Peyer's patch (tissue), 4 donors: Measurements from ENCODE around the gene ARMC8. TPM values are rescaled to one million over a fixed set of nuclear protein-coding genes. Genes with fewer than 3 reads are reported as not detected.

Experiments
- DNase-seq, 3 donors: peaks; one replicate each; pipeline ENCODE4 v3.0.0-alpha.2; 2017 to 2019
- H3K27ac ChIP-seq, 4 donors: fragments of 200-600 bp; sonication (generic); one replicate each; pipeline ENCODE4 v1.5.1; 2016 to 2019
- H3K27me3 ChIP-seq, 2 donors: fragments of 200-600 bp; sonication (generic); one replicate each; pipeline ENCODE4 v1.5.1; 2019
- H3K36me3 ChIP-seq, 3 donors: fragments of 200-600 bp; sonication (generic); one replicate each; pipeline ENCODE4 v1.5.1; 2016 to 2019
- H3K4me1 ChIP-seq, 4 donors: fragments of 200-600 bp; sonication (generic); one replicate each; pipeline ENCODE4 v1.5.1; 2016 to 2019
- H3K4me3 ChIP-seq, 4 donors: fragments of 200-600 bp; sonication (generic); 1 replicate in 3 of 4; 2 replicates in 1 of 4; pipeline ENCODE4 v1.5.1; 2016 to 2019; ENCODE audit warnings: mild to moderate bottlenecking in 1 of 4
- H3K9me3 ChIP-seq, 4 donors: fragments of 200-600 bp; sonication (generic); one replicate each; pipeline ENCODE4 v1.5.1; 2016 to 2019; ENCODE audit warnings: mild to moderate bottlenecking in 1 of 4
- POLR2A ChIP-seq, 2 donors: fragments of 450-650 bp; IDR thresholded peaks; one replicate each; pipeline ENCODE4 v1.5.1; 2017; ENCODE audit warnings: antibody characterized with exemption in 2 of 2, mild to moderate bottlenecking in 2 of 2, moderate library complexity in 2 of 2
- total RNA-seq, 4 donors: library from RNA; depleted of rRNA; stranded (reverse); fragments of >200 nt; gene quantifications; one replicate each; pipeline ENCODE4 v1.1.0, GENCODE V29; 2016
- TF ChIP-seq, protein P1 (sequence below), 6 experiments: fragments of 450-650 bp in 4 of 6; fragments of 200-600 bp in 2 of 6; sonication (generic) in 1 of 6; IDR thresholded peaks; one replicate each; pipeline ENCODE4 v1.5.1; 2017 to 2019; ENCODE audit warnings: antibody characterized with exemption in 6 of 6, mild to moderate bottlenecking in 3 of 6, moderate library complexity in 1 of 6

ARMC8 gene
- total RNA-seq, 4 donors from 2014 or later = 35.7 to 77.2 (median 56.3) TPM

DNA sequence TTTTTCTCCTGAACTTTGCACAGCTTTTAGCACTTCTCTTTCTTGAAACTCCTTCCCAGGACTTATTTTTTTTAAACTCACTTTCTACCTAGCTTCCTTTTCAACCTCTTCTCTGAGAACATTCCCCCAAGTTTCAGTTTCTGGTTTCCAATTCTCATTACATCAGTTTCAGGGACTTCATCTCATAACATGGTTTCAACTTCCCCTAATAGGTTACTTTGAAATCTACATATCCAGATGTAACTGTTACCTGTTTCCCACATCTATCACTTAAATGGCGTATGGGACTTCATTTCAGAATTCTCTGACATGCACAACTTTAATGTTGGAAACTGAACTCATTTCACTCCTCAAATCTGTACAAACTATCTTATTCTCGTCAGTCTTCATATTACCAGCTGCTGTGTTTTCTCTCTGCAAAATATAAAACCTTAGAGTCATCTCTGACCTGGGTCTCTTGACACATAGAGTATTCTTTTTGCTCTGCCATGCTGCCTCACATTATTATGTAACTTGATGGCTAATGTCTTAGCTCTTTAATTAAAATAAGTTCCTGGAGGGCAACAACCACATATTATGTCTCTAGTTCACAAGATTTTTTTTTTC lies 84.2 kb downstream of the ARMC8 start:
- Histone ChIP-seq H3K4me1 (no peaks in the 10 kb centered on the region), H3K9me3 (no peaks in the 10 kb centered on the region), H3K36me3 (peaks cover 0 to 64% (median 0%) of the 10 kb centered on the region in 3 donors), H3K4me3 (no peak overlapping the region), H3K27me3 (no peaks in the 10 kb centered on the region), H3K27ac (no peak overlapping the region)
- DNase-seq = no peak
- TF ChIP-seq POLR2A (IDR thresholded peaks at IDR 0.05) = no peak
- TF ChIP-seq, protein P1, sequence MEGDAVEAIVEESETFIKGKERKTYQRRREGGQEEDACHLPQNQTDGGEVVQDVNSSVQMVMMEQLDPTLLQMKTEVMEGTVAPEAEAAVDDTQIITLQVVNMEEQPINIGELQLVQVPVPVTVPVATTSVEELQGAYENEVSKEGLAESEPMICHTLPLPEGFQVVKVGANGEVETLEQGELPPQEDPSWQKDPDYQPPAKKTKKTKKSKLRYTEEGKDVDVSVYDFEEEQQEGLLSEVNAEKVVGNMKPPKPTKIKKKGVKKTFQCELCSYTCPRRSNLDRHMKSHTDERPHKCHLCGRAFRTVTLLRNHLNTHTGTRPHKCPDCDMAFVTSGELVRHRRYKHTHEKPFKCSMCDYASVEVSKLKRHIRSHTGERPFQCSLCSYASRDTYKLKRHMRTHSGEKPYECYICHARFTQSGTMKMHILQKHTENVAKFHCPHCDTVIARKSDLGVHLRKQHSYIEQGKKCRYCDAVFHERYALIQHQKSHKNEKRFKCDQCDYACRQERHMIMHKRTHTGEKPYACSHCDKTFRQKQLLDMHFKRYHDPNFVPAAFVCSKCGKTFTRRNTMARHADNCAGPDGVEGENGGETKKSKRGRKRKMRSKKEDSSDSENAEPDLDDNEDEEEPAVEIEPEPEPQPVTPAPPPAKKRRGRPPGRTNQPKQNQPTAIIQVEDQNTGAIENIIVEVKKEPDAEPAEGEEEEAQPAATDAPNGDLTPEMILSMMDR (IDR thresholded peaks at IDR 0.05) = no peak

DNA sequence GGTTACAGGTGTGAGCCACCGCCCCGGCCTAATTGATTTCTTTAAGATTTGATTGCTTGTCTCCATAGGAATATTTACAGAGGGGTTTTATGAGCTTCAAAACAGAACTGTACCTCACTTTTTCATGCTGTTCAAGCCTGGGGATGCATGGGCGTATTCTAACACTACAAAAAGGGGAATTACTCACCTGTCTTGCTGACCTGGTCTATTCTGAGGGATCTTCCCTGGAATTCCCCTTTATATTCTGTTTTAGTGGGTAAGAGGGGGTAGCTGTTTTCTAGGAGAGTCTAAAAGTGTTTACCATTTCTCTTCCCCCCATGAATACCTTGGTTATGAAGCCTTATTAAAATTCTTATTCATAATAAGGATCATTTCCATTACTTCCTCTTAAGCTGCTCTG lies 94.5 kb downstream of the ARMC8 start:
- TF ChIP-seq, protein P1 (IDR thresholded peaks at IDR 0.05) = no peak
- no peak for TF ChIP-seq POLR2A (IDR thresholded peaks at IDR 0.05)
- no peak for DNase-seq
- no peak overlapping the region for H3K27ac ChIP-seq
- H3K36me3 ChIP-seq = peaks cover 0 to 42% (median 0%) of the 10 kb centered on the region in 3 donors
- H3K4me3 ChIP-seq = no peak overlapping the region
- H3K9me3 ChIP-seq = no peaks in the 10 kb centered on the region
- H3K27me3 ChIP-seq = no peaks in the 10 kb centered on the region
- H3K4me1 ChIP-seq = no peaks in the 10 kb centered on the region

DNA sequence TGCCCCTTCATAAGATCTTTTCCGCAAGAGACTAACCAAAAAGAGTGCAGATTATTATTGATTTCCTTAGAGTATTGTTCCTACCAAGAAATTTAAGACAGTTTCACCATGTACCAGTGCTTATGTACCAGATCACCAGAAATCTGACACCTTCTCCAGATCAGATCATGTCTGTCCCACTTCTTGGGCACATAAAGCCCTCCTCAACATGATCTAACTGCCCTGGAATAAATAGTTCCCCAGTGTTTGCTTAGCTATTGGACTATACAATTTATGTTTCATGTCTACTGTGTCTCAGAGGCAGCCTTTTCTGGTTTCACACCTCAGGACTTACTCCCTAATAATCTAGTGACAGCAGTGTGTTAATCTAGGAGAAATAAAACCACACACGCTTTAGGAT lies 95.7 kb downstream of the ARMC8 start:
- TF ChIP-seq, protein P1 (IDR thresholded peaks at IDR 0.05) = no peak
- TF ChIP-seq POLR2A (IDR thresholded peaks at IDR 0.05) = no peak
- no peak for DNase-seq
- Histone ChIP-seq H3K4me3 (no peak overlapping the region), H3K27me3 (no peaks in the 10 kb centered on the region), H3K4me1 (no peaks in the 10 kb centered on the region), H3K9me3 (no peaks in the 10 kb centered on the region), H3K27ac (no peak overlapping the region), H3K36me3 (peaks cover 0 to 45% (median 0%) of the 10 kb centered on the region in 3 donors)

DNA sequence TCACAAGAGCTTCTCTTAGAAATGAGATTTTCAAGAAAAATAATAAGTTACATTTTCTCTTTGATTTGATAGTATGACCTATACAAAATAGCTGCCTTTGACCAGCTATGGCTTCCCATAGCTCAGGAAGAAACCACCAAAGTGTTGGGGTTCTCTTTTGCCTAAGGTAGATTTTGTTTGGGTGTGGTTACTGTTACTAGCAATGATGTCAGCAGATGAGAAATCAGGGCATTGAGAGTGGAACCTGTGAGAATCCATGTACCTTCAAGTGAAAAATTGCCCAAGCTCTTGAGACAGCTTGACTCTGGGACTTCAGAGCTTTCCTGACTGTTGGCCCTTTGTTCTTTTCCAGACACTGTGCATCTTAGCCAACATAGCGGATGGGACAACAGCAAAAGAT lies 97.0 kb downstream of the ARMC8 start:
- H3K27me3 ChIP-seq = no peaks in the 10 kb centered on the region
- no peak for TF ChIP-seq POLR2A (IDR thresholded peaks at IDR 0.05)
- TF ChIP-seq, protein P1 (IDR thresholded peaks at IDR 0.05) = no peak
- H3K4me1 ChIP-seq = no peaks in the 10 kb centered on the region
- H3K36me3 ChIP-seq = peaks cover 0 to 51% (median 0%) of the 10 kb centered on the region in 3 donors
- DNase-seq = no peak
- no peaks in the 10 kb centered on the region for H3K9me3 ChIP-seq
- no peak overlapping the region for H3K4me3 ChIP-seq
- H3K27ac ChIP-seq = no peak overlapping the region

DNA sequence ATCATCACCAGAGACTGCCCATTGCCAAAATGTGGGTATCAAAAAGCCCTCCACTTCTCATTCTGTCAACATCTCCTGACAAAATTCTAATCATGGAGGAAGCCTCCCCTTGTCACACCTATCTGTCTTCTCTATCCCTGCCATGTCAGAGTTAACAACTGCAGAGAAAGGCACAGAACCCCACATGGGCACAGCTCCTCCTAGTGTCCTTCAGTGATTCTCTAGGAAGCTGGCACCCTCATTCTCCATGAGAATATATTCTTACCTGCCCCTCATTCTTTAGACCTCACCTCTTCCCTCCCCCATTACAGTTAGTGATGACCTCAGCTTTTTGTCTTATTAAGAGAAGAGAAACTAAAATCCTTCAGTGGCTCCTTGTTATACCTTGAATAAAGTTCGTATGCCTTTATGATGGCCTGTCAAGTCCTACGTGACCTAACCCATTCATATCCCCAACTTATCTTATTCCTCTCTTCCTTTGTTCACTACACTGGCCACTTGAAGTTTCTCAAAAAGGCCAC lies 97.9 kb downstream of the ARMC8 start:
- Histone ChIP-seq H3K36me3 (peaks cover 0 to 61% (median 0%) of the 10 kb centered on the region in 3 donors), H3K9me3 (no peaks in the 10 kb centered on the region), H3K27ac (no peak overlapping the region), H3K4me3 (no peak overlapping the region), H3K4me1 (no peaks in the 10 kb centered on the region), H3K27me3 (no peaks in the 10 kb centered on the region)
- no peak for TF ChIP-seq POLR2A (IDR thresholded peaks at IDR 0.05)
- TF ChIP-seq, protein P1 (IDR thresholded peaks at IDR 0.05) = peak in 1 of 6 experiments; percentile 5
- no peak for DNase-seq
